GM11168 (cell line): ENCODE results near the gene PPP3R1.

ENCODE experiments used
- in situ Hi-C: fragments of 300-500 bp; cut with MboI; formaldehyde crosslinking; loops from one replicate; pipeline ENCODE4 v1.12.0; 2022; ENCODE audit warnings: low sequenced_read_pairs; ENCODE audit not compliant: unreplicated experiment

PPP3R1 gene

DNA sequence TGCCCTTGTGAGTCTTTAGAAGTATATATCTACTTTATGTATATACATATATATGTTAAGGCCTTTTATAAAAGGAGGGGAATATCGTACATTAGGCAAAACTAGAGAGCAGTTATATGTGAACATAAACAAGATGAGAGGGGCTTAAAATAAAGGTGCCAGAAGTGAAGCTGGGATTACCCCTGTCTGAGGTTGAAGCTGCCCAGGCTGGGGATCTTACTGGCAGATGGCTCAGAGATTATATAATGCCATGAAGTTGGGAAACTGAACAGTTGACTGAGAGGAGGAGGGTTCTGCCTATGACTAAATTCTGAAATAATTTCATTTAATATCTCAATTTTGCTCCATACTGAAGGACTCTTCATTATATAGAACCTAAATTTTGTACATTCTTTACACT lies 88.7 kb downstream of the PPP3R1 start:
- in situ Hi-C loops, result no loop called here

GRCh38 chr2:68158134-68158447 lies 94.2 kb downstream of the PPP3R1 start:
- in situ Hi-C loops, result no loop called here

GRCh38 chr2:68157402-68158133 lies 94.8 kb downstream of the PPP3R1 start, which contains the start of gene PNO1:
PNO1 (plus strand) TSS chr2:68157888; CDS start chr2:68157935, 47 bp downstream.
- in situ Hi-C loops, result no loop called here

- in situ Hi-C loops, result no loop called here
Measured at GRCh38 chr2:68157002-68157401, 95.3 kb downstream of the PPP3R1 start.

DNA sequence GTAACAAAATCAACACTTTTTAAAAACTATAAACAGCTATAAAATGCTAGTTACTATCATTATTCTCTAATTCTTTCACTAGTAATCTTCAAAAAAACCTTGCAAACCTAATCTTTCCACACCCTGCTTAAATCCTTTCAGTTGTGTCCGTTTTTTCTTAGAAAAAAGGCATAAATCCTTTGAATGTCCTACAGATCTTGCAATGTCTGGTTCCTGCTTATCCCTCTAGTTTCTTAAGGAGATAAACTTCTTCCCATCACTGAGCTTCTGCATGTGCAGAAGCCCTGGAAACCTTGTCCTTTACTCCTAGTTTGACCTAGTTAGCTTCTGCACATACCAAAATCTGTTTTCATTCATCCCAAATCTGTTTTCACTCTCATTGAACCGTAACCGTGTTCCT lies 95.9 kb downstream of the PPP3R1 start:
- in situ Hi-C loops, result no loop called here

DNA sequence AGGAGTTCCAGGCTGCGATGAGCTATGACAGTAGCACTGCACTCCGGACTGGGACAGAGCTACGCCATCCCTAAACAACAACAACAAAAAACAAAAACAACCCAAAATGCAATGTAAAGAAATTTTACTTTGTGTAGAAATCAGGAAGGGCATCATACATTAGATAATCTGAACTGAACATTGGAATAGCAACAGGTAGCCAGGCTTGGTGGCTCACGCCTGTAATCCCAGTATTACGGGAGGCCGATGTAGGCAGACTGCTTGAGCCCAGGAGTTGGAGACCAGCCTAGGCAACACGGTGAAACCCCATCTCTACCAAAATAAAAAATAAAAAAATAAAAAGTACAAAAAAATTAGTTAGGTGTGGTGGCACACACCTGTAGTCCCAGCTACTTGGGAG lies 96.7 kb downstream of the PPP3R1 start:
- in situ Hi-C loops, result no loop called here

DNA sequence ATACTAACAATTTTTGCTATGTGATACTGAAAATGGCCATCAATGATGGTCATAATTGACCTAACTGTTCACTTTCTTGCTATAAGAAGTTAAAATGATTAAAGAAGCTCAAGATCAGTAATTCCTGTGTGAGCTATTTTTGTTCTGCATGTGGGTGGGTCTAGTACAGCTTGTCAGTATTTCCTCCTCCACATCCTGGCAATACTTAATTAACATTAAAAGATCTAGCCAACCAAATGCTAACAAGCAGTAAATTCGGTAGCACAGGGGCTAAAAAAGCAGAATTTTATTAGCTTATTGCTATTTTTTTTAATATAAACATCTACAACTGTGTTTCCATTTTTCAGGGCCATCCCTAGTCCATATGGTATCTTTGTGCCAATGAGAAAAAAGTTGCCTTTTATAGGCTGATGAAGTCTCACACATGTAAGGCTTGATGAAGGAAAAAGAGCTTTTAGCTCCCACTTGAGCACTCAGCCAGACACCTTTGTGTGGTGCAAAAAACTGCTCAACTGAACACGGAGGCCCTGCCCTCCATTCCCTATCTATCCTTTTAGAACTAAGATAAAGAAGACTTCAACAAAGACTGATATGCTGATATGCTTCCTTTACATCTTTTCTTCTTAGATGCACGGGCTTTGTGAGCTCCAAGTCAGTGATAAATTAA lies 99.5 kb downstream of the PPP3R1 start:
- in situ Hi-C loops, result no loop called here

DNA sequence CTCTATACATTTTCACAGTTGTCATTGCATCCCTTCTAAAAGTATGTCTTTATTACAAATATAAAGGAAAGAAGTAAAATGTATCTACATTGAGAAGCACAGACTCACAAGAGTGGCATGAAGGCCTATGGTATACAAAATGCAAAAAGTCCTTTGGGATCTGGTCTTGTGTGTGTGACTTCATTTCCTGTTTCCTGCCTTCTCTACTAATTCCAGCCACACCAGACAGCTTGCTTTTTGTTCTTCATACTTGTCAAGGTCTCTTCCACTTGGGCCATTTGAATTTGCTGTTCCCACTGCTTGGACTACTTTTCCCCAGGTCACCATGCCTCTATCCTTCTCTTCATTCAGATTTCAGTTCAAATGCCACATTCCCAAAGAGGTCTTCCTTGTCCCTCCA lies 101.3 kb downstream of the PPP3R1 start:
- in situ Hi-C loops, result no loop called here

- in situ Hi-C loops, result no loop called here
Measured at GRCh38 chr2:68141875-68142274, 110.5 kb downstream of the PPP3R1 start.

GRCh38 chr2:68135448-68136320 lies 116.6 kb downstream of the PPP3R1 start:
- in situ Hi-C loops, result no loop called here

- in situ Hi-C loops, result no loop called here
Measured at GRCh38 chr2:68134554-68134953, 117.8 kb downstream of the PPP3R1 start.

DNA sequence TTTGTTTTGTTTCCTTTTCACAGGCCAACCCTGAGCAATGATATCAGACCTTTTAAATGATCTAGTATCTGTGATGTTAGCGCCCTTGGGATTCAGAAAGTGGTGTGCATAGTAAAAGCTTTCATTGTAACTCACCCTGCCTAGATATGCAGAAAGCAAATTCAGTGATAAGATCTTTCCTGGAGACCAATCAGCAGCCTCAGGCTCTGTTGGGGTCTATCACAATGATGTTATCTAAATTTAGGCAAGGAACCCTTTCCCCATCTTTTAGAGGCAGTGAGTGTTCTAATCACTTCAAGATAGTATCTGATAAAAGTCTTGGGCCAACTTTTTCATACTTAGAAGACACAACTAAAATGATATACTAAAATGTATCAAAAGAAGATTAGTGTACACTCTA lies 118.2 kb downstream of the PPP3R1 start:
- in situ Hi-C loops, result no loop called here
